Pancreas (tissue), 10 donors: ENCODE results near the gene AHRR. TPM values are rescaled to one million over a fixed set of nuclear protein-coding genes. Genes with fewer than 3 reads are reported as not detected.
"Not testable (repeated sequence)": the region's sequence is repeated elsewhere in the genome, so short reads cannot be mapped to it uniquely, and the experiment has no call there.

Source experiments
- ATAC-seq, 4 donors: fragments of 200-7000 bp; cut with Tn5 transposase; one replicate each; pipeline versions ENCODE4 v1.8.0 to v1.9.1; 2020; ENCODE audit warnings: mild to moderate bottlenecking in 4 of 4, moderate library complexity in 4 of 4
- DNase-seq, 6 donors: peaks; one replicate each; pipeline ENCODE4 v3.0.0-alpha.2; 2020
- FAIRE-seq: peaks from 2 replicates; lab custom pipeline; 2012; peaks lifted over from hg19 to GRCh38; lab: Jason Lieb, UNC
- H3K27ac ChIP-seq, 4 donors: fragments of 200-600 bp; sonication (generic); 1 replicate in 3 of 4; 2 replicates in 1 of 4; pipeline versions ENCODE4 v1.5.0 to v1.8.0; 2020
- H3K27me3 ChIP-seq, 4 donors: fragments of 200-600 bp; one replicate each; pipeline ENCODE4 v1.8.0; 2021
- H3K36me3 ChIP-seq, 3 donors: fragments of 200-600 bp; sonication (generic) in 1 of 3; one replicate each; pipeline versions ENCODE4 v1.5.0 to v1.8.0; 2020 to 2021
- H3K4me1 ChIP-seq, 3 donors: fragments of 200-600 bp; one replicate each; pipeline ENCODE4 v1.8.0; 2021
- H3K4me3 ChIP-seq, 4 donors: fragments of 200-600 bp; sonication (generic) in 2 of 4; one replicate each; pipeline versions ENCODE4 v1.5.0 to v1.8.0; 2020 to 2021
- H3K9me3 ChIP-seq, 4 donors: fragments of 200-600 bp; one replicate each; pipeline ENCODE4 v1.8.0; 2021
- WGBS, 2 donors: extraction: QIAGEN DNeasy Blood & Tissue Kit; methylation state at CpG; one replicate each; pipeline ENCODE4 v1.1.7; 2013; 5-methylcytosine and 5-hydroxymethylcytosine counted together
- intact Hi-C, 3 donors: fragments of 100-400 bp; cut with DNase I; formaldehyde crosslinking; loops; one replicate each; pipeline versions ENCODE4 v1.11.1 to v1.14.2; 2022
- polyA plus RNA-seq, 2 donors: library from polyadenylated mRNA; stranded (reverse); fragments of 200-250 nt; gene quantifications; one replicate each; pipeline ENCODE4 v1.2.3, GENCODE V29; 2013
- total RNA-seq, 6 donors: library from RNA; stranded (reverse); fragmentation: NEBNext Ultra II Directional in 4 of 6; extraction: Animal tissue kit (Norgen Biotek cat#: 25700) in 4 of 6; gene quantifications; one replicate each; pipeline versions ENCODE4 v1.2.1 to v1.2.4, GENCODE V29; 2021 to 2023
- TF ChIP-seq, protein P1 (sequence below), 4 donors: fragments of 200-600 bp; sonication (generic) in 3 of 4; IDR thresholded peaks; one replicate each; pipeline versions ENCODE4 v1.5.0 to v1.8.0; 2021; ENCODE audit warnings: antibody characterized with exemption in 4 of 4
- donor health status: healthy with polysubstance abuse.
- donor health status: DM: no; HTN: no; CAD: no; lungs with moderate emphysema.
- donor health status: DM: no; HTN: no; CAD: no.
- donor health status: control.
- donor health status: control.
- donor health status: Bipolar disorder and iron deficiency.
- donor health status: DM: yes; HTN: yes; CAD: no.
- donor health status: DM: no; HTN: no; CAD: no.
- donor health status: DM: no; HTN: no; CAD: no.
- donor health status: DM: yes; HTN: yes; CAD: no.

The AHRR gene
- total and polyA plus RNA-seq, 8 donors: 0.34 to 1.7 (median 0.69) TPM

GRCh38 chr5:472656-473550, 151.4 kb downstream of the AHRR start:
- intact Hi-C loops: no loop called here
- DNase-seq (peak; percentile 83 to 95 (median 94)), FAIRE-seq (no peak)

GRCh38 chr5:473551-474192, 152.2 kb downstream of the AHRR start:
- Histone ChIP-seq H3K4me3 (peak overlapping the region; percentile 53 to 95 (median 86)), H3K4me1 (peaks cover 0 to 13% (median 6%) of the 10 kb centered on the region in 3 donors), H3K36me3 (no peaks in the 10 kb centered on the region), H3K9me3 (no peaks in the 10 kb centered on the region), H3K27ac (peak overlapping the region; percentile 8 to 48 (median 37)), H3K27me3 (no peaks in the 10 kb centered on the region)
- peak; percentile 13 to 28 (median 26) for ATAC-seq
- 0 to 1% methylated on average over 43 to 44 of the region's 44 CpGs for whole genome bisulfite sequencing, 2 donors
- TF ChIP-seq, protein P1, sequence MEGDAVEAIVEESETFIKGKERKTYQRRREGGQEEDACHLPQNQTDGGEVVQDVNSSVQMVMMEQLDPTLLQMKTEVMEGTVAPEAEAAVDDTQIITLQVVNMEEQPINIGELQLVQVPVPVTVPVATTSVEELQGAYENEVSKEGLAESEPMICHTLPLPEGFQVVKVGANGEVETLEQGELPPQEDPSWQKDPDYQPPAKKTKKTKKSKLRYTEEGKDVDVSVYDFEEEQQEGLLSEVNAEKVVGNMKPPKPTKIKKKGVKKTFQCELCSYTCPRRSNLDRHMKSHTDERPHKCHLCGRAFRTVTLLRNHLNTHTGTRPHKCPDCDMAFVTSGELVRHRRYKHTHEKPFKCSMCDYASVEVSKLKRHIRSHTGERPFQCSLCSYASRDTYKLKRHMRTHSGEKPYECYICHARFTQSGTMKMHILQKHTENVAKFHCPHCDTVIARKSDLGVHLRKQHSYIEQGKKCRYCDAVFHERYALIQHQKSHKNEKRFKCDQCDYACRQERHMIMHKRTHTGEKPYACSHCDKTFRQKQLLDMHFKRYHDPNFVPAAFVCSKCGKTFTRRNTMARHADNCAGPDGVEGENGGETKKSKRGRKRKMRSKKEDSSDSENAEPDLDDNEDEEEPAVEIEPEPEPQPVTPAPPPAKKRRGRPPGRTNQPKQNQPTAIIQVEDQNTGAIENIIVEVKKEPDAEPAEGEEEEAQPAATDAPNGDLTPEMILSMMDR (IDR thresholded peaks at IDR 0.05): no peak
- peak in 4 of 6 donors; percentile 26 to 87 (median 67) for DNase-seq
- intact Hi-C loops: no loop called here
- no peak for FAIRE-seq

More at GRCh38 chr5:472656-473550, 151.4 kb downstream of the AHRR start:
- TF ChIP-seq, protein P1 (IDR thresholded peaks at IDR 0.05): no peak
- peak; percentile 83 to 88 (median 85) for ATAC-seq
- Histone ChIP-seq H3K36me3 (no peaks in the 10 kb centered on the region), H3K27me3 (no peaks in the 10 kb centered on the region), H3K4me3 (peak overlapping the region; percentile 65 to 95 (median 86)), H3K4me1 (peaks cover 0 to 13% (median 6%) of the 10 kb centered on the region in 3 donors), H3K27ac (peak overlapping the region; percentile 62 to 82 (median 78)), H3K9me3 (no peaks in the 10 kb centered on the region)
- WGBS, 2 donors: 0% methylated on average over 69 to 137 of the region's 137 CpGs

- Histone ChIP-seq H3K4me1 (peaks cover 0 to 13% (median 6%) of the 10 kb centered on the region in 3 donors), H3K4me3 (peak overlapping the region in 2 of 4 donors; percentile 92 to 95)
- H3K9me3 ChIP-seq, FAIRE-seq, ATAC-seq, intact Hi-C loops, H3K27ac ChIP-seq, H3K27me3 ChIP-seq, H3K36me3 ChIP-seq: not testable (repeated sequence)
- 0 to 1% methylated on average over 8 to 14 of the region's 50 CpGs for WGBS, 2 donors
- DNase-seq: peak in 3 of 6 donors; percentile 25 to 41 (median 25)
Observed at GRCh38 chr5:474232-474839, 152.8 kb downstream of the AHRR start.

DNA sequence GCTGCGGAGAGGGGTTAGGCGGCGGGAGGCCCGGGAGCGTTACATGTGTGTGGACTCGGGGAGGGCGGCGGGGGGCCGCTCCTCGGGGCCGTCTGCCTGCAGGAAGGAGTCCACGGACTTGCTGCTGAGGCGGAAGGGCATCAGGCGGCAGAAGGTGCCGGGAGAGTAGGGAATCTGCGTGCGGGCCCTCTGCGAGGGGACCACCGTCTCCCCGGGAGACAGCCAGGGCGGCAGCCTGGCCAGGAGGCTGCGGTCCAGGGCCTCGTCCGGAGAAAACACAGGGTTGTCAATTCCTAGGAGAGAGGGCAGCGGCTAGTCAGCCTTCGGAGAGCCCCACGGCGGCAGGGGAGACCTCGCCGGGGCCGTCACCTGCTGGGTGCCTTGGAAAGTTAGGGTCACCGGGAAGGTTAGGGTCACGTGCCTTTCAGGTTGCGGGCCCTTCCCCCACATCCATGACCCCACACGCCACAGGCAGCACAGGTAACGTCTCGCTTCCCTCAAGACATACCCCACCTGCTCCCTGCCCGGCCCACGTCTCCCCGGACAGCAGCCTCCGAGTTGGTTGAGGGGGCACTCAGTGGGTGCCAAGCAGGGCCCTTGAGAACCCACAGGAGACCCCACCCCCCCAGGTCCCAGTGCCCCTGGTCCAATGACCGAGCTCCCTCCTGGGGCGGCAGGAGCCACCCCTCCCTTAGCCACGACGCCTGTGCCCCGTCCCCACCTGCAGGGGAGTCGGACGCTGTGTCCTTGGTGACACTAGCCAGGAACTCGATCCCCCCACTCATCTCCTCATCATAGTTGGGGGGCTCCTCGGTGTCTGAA, 153.5 kb downstream of the AHRR start:
- FAIRE-seq: no peak
- Histone ChIP-seq H3K27me3 (peaks cover 0 to 13% (median 0%) of the 10 kb centered on the region in 4 donors), H3K9me3 (no peaks in the 10 kb centered on the region), H3K27ac (no peak overlapping the region), H3K4me3 (peak overlapping the region in 2 of 4 donors; percentile 31 to 92), H3K4me1 (peaks cover 0 to 13% (median 6%) of the 10 kb centered on the region in 3 donors), H3K36me3 (no peaks in the 10 kb centered on the region)
- TF ChIP-seq, protein P1 (IDR thresholded peaks at IDR 0.05): no peak
- intact Hi-C loops: no loop called here
- WGBS, 2 donors: 12 to 15% methylated on average over 35 to 50 of the region's 50 CpGs
- peak in 3 of 6 donors; percentile 40 to 82 (median 64) for DNase-seq
- ATAC-seq: no peak
